ENCODE data around the gene FBXO47. TPM values are rescaled to one million over a fixed set of nuclear protein-coding genes. Genes with fewer than 3 reads are reported as not detected.

The FBXO47 gene
- total and polyA plus RNA-seq, 10 of the 15 experiments (the other 5 are each of a cell fraction or from before 2014, with no cell fraction given), result 0.04 to 0.06 (median 0.06) TPM; not detected in 7

DNA sequence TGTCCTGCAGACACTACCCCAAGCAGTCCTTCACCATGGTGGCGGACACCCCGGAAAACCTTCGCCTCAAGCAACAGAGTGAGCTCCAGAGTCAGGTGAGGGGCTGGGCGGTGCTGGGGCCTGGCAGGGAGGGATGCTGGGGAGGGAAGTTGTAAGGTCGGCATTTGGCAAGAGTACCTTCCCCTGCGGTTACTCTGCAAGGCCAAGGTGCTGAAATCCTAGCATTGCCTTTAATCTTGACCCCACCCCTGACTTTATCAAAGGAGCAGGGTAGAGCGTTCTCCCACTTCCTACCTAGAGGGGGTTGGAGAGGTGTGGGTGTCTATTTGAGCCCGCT lies 76.8 kb downstream of the FBXO47 start (continued):
- TF ChIP-seq, protein P1, sequence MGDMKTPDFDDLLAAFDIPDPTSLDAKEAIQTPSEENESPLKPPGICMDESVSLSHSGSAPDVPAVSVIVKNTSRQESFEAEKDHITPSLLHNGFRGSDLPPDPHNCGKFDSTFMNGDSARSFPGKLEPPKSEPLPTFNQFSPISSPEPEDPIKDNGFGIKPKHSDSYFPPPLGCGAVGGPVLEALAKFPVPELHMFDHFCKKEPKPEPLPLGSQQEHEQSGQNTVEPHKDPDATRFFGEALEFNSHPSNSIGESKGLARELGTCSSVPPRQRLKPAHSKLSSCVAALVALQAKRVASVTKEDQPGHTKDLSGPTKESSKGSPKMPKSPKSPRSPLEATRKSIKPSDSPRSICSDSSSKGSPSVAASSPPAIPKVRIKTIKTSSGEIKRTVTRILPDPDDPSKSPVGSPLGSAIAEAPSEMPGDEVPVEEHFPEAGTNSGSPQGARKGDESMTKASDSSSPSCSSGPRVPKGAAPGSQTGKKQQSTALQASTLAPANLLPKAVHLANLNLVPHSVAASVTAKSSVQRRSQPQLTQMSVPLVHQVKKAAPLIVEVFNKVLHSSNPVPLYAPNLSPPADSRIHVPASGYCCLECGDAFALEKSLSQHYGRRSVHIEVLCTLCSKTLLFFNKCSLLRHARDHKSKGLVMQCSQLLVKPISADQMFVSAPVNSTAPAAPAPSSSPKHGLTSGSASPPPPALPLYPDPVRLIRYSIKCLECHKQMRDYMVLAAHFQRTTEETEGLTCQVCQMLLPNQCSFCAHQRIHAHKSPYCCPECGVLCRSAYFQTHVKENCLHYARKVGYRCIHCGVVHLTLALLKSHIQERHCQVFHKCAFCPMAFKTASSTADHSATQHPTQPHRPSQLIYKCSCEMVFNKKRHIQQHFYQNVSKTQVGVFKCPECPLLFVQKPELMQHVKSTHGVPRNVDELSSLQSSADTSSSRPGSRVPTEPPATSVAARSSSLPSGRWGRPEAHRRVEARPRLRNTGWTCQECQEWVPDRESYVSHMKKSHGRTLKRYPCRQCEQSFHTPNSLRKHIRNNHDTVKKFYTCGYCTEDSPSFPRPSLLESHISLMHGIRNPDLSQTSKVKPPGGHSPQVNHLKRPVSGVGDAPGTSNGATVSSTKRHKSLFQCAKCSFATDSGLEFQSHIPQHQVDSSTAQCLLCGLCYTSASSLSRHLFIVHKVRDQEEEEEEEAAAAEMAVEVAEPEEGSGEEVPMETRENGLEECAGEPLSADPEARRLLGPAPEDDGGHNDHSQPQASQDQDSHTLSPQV (IDR thresholded peaks at IDR 0.05), result no peak
- TF ChIP-seq HSF1 (IDR thresholded peaks at IDR 0.05; ENCODE audit: low read depth, low read length) (no peak), SREBF1 (IDR thresholded peaks at IDR 0.05; ENCODE audit: low read length) (no peak)

GRCh38 chr17:38889745-38890409 lies 77.3 kb downstream of the FBXO47 start:
- 75% methylated on average over 12 of the region's 12 CpGs for WGBS (ENCODE audit: insufficient coverage, insufficient replicate concordance, low lambda C conversion rate, missing lambda C conversion rate)
- H3K9ac ChIP-seq (ENCODE audit: control insufficient read depth, insufficient read depth, low read length), result no peak overlapping the region
- intact Hi-C loops (cut with micrococcal nuclease; ENCODE audit: unreplicated experiment), result no loop called here
- no peak for DNase-seq (ENCODE audit: low read depth, low spot score)
- peaks cover 11% of the 10 kb centered on the region for H3K79me2 ChIP-seq (ENCODE audit: control insufficient read depth, insufficient read depth, low read length)
- no peak for ATAC-seq
- ChIA-PET POLR2A (no interaction called here), SMC1A (ENCODE audit: uncharacterized antibody, unreplicated experiment) (no interaction called here), CTCF (no interaction called here), RAD21 (ENCODE audit: unreplicated experiment) (no interaction called here)
- H4K20me1 ChIP-seq (ENCODE audit: control insufficient read depth, insufficient read depth), result peaks cover 5% of the 10 kb centered on the region; the same call in 1 of the 2 replicates
- H3K4me3 ChIP-seq, result no peak overlapping the region
- H3K9me3 ChIP-seq (replicated peaks; ENCODE audit: control insufficient read depth, insufficient read depth, low read length), result no peaks in the 10 kb centered on the region
- no peaks in the 10 kb centered on the region for H3K4me1 ChIP-seq (ENCODE audit: control insufficient read depth, insufficient read depth, low read length)
- H3K4me2 ChIP-seq (ENCODE audit: control insufficient read depth, insufficient read depth), result no peak overlapping the region
- no TSS peak for BruUV-seq (replicated peaks)
- H3K36me3 ChIP-seq (ENCODE audit: control insufficient read depth in 2 of 2, insufficient read depth in 2 of 2, low read length in 1 of 2), result peaks cover 36 to 45% of the 10 kb centered on the region in 2 experiments
- no peak overlapping the region for H3K27ac ChIP-seq (ENCODE audit: control insufficient read depth, insufficient read depth)
- H2AFZ ChIP-seq (ENCODE audit: control insufficient read depth, low read depth, low read length), result no peak overlapping the region
- in situ Hi-C loops (cut with MboI), result no loop called here
- H3K27me3 ChIP-seq (replicated peaks in 1 of 2; ENCODE audit: control insufficient read depth in 2 of 2, insufficient read depth in 2 of 2, low read length in 1 of 2), result no peaks in the 10 kb centered on the region
- no peak for FAIRE-seq
- no peak for TF ChIP-seq GATAD2B (conservative IDR thresholded peaks at IDR 0.05; ENCODE audit: low read depth)
- TF ChIP-seq POLR2A (IDR thresholded peaks at IDR 0.05; ENCODE audit: low read depth, low read length), result peak; percentile 18; the same call in 1 of the 2 replicates
- no peak for TF ChIP-seq STAT1 (conservative IDR thresholded peaks at IDR 0.05)
